Measurements from ENCODE around the gene RGR.

Gene RGR

GRCh38 chr10:84308021-84308420 is 63.2 kb downstream of the RGR start:
- no peak overlapping the region for H3K27ac Mint-ChIP-seq
- CTCF ChIA-PET = interaction anchor here (0.9 to 3.6 kb wide), 6 partner anchors 13 to 230 kb away, joined by 3 to 13 read pairs (median 3); no protein-coding TSS in a partner anchor
- H3K9me3 Mint-ChIP-seq = peaks cover 13% of the 10 kb centered on the region
- H3K36me3 Mint-ChIP-seq = peaks cover 6% of the 10 kb centered on the region
- peaks cover 4% of the 10 kb centered on the region for H3K27me3 Mint-ChIP-seq
- DNase-seq = no peak
- no peak overlapping the region for H3K4me3 Mint-ChIP-seq
- H3K4me1 Mint-ChIP-seq = peaks cover 48% of the 10 kb centered on the region

GRCh38 chr10:84308481-84309304 is 63.8 kb downstream of the RGR start:
- Mint-ChIP-seq H3K27me3 (peaks cover 4% of the 10 kb centered on the region), H3K36me3 (peaks cover 6% of the 10 kb centered on the region), H3K9me3 (peaks cover 13% of the 10 kb centered on the region), H3K4me1 (peaks cover 48% of the 10 kb centered on the region), H3K27ac (peak overlapping the region; percentile 42), H3K4me3 (peak overlapping the region; percentile 31)
- DNase-seq = peak; percentile 41
- CTCF ChIA-PET = interaction anchor here (0.9 to 3.6 kb wide), 5 partner anchors 12 to 41 kb away, joined by 3 to 13 read pairs (median 4); no protein-coding TSS in a partner anchor
